CD14-positive monocyte (primary cell): ENCODE data around the gene DHRS3. TPM values are rescaled to one million over a fixed set of nuclear protein-coding genes. Genes with fewer than 3 reads are reported as not detected.
A peak's percentile ranks its signal among the peaks of the same experiment; 100 is the strongest.

Experiments
- DNase-seq, 3 donors: peaks; one replicate each; pipeline ENCODE4 v3.0.0-alpha.2; 2011 to 2022
- H2AFZ ChIP-seq: 2 replicates; pipeline ENCODE4 v1.6.0; 2012; ENCODE audit warnings: mild to moderate bottlenecking, low read depth, low read length, inconsistent platforms; ENCODE audit not compliant: insufficient read depth, poor library complexity, severe bottlenecking
- H3K27ac ChIP-seq, 2 donors: 1 replicate in 1 of 2; 2 replicates in 1 of 2; pipeline ENCODE4 v1.5.1; 2012 to 2013; ENCODE audit warnings: low read length in 2 of 2, control low read depth in 1 of 2, inconsistent platforms in 1 of 2, low read depth in 1 of 2, mild to moderate bottlenecking in 1 of 2
- H3K27me3 ChIP-seq, 2 donors: one replicate each; pipeline versions ENCODE4 v1.6.0 to v1.6.1; 2011 to 2013; ENCODE audit warnings: low read length in 2 of 2; ENCODE audit not compliant: control insufficient read depth in 2 of 2, insufficient read depth in 2 of 2
- H3K36me3 ChIP-seq, 2 donors: replicated peaks in 1 of 2; 1 replicate in 1 of 2; 2 replicates in 1 of 2; pipeline versions ENCODE4 v1.5.1 to v1.6.1; 2012 to 2013; ENCODE audit warnings: low read length in 2 of 2, control low read depth in 1 of 2, inconsistent platforms in 1 of 2, mild to moderate bottlenecking in 1 of 2; ENCODE audit not compliant: insufficient read depth in 2 of 2, control insufficient read depth in 1 of 2
- H3K4me1 ChIP-seq, 2 donors: 1 replicate in 1 of 2; 2 replicates in 1 of 2; pipeline versions ENCODE4 v1.5.1 to v1.6.1; 2012 to 2013; ENCODE audit warnings: low read length in 2 of 2, control low read depth in 1 of 2, inconsistent platforms in 1 of 2, mild to moderate bottlenecking in 1 of 2, moderate library complexity in 1 of 2; ENCODE audit not compliant: insufficient read depth in 2 of 2, control insufficient read depth in 1 of 2
- H3K4me2 ChIP-seq: replicated peaks from 2 replicates; pipeline ENCODE3; 2012; ENCODE audit warnings: low read length, moderate library complexity, mild to moderate bottlenecking; ENCODE audit not compliant: poor library complexity, severe bottlenecking; ENCODE audit errors: extremely low read depth
- H3K4me3 ChIP-seq, 3 experiments: fragments of 200-600 bp in 1 of 3; sonication (generic) in 1 of 3; replicated peaks in 1 of 3; 1 replicate in 2 of 3; 2 replicates in 1 of 3; pipeline ENCODE4 v1.5.1; 2011 to 2013; ENCODE audit warnings: low read length in 3 of 3, mild to moderate bottlenecking in 3 of 3, control low read depth in 2 of 3, low read depth in 2 of 3, inconsistent platforms in 1 of 3, moderate library complexity in 1 of 3
- H3K79me2 ChIP-seq: 2 replicates; pipeline ENCODE4 v1.6.0; 2012; ENCODE audit warnings: mild to moderate bottlenecking, control low read depth, inconsistent platforms, low read length, moderate library complexity; ENCODE audit not compliant: insufficient read depth
- H3K9ac ChIP-seq: 2 replicates; pipeline ENCODE4 v1.6.0; 2017; ENCODE audit warnings: low read length, mild to moderate bottlenecking; ENCODE audit not compliant: insufficient read depth, poor library complexity, severe bottlenecking
- H3K9me3 ChIP-seq, 2 donors: replicated peaks in 1 of 2; 1 replicate in 1 of 2; 2 replicates in 1 of 2; pipeline versions ENCODE4 v1.5.1 to v1.6.1; 2012 to 2013; ENCODE audit warnings: low read length in 2 of 2, control low read depth in 1 of 2; ENCODE audit not compliant: control insufficient read depth in 1 of 2, insufficient read depth in 1 of 2
- H4K20me1 ChIP-seq: 2 replicates; pipeline ENCODE4 v1.6.0; 2012; ENCODE audit warnings: mild to moderate bottlenecking, low read length, control low read depth, moderate library complexity; ENCODE audit not compliant: insufficient read depth
- H3K27ac Mint-ChIP-seq, 7 donors: one replicate each; pipeline ENCODE4 v1.8.0; 2020; ENCODE audit warnings: mild to moderate bottlenecking in 7 of 7, mixed read lengths in 7 of 7, moderate library complexity in 6 of 7, inconsistent platforms in 2 of 7
- H3K27me3 Mint-ChIP-seq, 3 donors: one replicate each; pipeline ENCODE4 v1.8.0; 2021 to 2022; ENCODE audit warnings: low read depth in 3 of 3, mild to moderate bottlenecking in 3 of 3, mixed read lengths in 3 of 3, moderate library complexity in 3 of 3, inconsistent platforms in 1 of 3
- H3K36me3 Mint-ChIP-seq, 2 donors: one replicate each; pipeline ENCODE4 v1.8.0; 2020; ENCODE audit warnings: mixed read lengths in 2 of 2, inconsistent platforms in 1 of 2, mild to moderate bottlenecking in 1 of 2
- H3K4me1 Mint-ChIP-seq: one replicate; pipeline ENCODE4 v1.8.0; 2020; ENCODE audit warnings: mild to moderate bottlenecking, mixed read lengths
- H3K4me3 Mint-ChIP-seq, 2 donors: one replicate each; pipeline ENCODE4 v1.8.0; 2020; ENCODE audit warnings: mild to moderate bottlenecking in 2 of 2, mixed read lengths in 2 of 2, moderate library complexity in 1 of 2
- H3K9me3 Mint-ChIP-seq, 7 donors: one replicate each; pipeline ENCODE4 v1.8.0; 2020 to 2022; ENCODE audit warnings: mixed read lengths in 7 of 7, mild to moderate bottlenecking in 6 of 7, moderate library complexity in 6 of 7, inconsistent platforms in 2 of 7
- WGBS: methylation state at CpG from one replicate; pipeline ENCODE4 v1.1.5; 2013; ENCODE audit warnings: missing lambda C conversion rate; ENCODE audit not compliant: insufficient coverage; 5-methylcytosine and 5-hydroxymethylcytosine counted together
- intact Hi-C, 2 donors: fragments of 100-400 bp; cut with micrococcal nuclease; formaldehyde crosslinking; loops; one replicate each; pipeline versions ENCODE4 v1.15.0 to v1.15.1; 2023
- polyA plus RNA-seq, 3 donors: library from polyadenylated mRNA; depleted of rRNA in 1 of 3; unstranded in 2 of 3; stranded (reverse) in 1 of 3; fragments of 300-500 nt in 2 of 3; fragments of >200 nt in 1 of 3; fragmentation: Illumina TruSeq in 2 of 3; gene quantifications; 1 replicate in 2 of 3; 2 replicates in 1 of 3; pipeline ENCODE4 v1.2.3, GENCODE V29; 2012 to 2021
- TF ChIP-seq, protein P1 (sequence below): fragments of 200-600 bp; IDR thresholded peaks from one replicate; pipeline ENCODE4 v1.8.0; 2022; ENCODE audit warnings: antibody characterized with exemption, mild to moderate bottlenecking

Gene DHRS3
- polyA plus RNA-seq, 3 donors, result 0.23 to 0.59 (median 0.29) TPM

DNA sequence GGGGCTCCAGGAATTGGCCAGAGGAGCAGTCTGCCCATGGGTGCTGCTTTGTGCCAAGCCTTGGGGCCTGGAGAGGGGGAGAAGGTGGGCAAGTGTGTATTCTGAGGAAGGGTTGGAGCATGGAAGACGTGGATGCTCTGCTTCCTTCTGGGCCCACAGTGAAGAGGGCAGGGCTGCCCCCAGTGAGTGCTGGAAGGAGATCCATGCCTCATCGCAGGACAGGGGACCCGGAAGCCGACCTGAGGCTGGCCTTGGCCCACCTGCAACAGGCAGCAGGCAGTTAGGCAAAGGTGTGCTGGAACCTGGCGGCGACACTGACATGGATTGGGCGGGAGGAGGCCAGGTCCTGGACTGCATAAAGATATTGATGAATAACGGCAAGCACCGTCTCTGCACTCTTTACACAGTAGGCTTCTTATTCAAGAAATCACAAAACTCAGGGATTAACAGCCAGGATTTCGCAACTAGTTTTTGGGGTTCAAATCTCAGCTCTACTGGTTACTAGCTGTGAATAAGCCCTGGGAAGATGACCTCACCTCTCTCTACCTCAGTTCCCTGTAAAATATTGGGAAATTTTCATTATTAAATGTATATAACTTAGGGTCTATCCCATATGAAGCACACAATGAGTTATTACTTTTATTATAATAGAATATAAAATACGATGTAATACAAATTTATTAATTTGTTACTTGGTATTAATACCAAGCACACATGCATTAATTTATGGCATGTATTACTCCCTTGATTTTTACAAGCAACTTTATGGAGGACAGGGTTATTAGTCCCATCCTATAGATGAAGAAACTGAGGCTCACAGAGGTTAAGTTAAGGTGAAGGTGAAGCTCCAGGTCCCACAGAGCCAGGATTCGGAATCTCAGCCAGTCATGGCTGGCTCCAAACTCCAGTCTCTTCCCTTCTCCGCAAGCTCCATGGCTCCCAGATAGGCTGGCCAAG is 62.3 kb downstream of the DHRS3 start:
- Histone ChIP-seq H4K20me1 (no peaks in the 10 kb centered on the region), H3K9me3 (no peaks in the 10 kb centered on the region), H3K27ac (no peak overlapping the region), H2AFZ (no peak overlapping the region), H3K36me3 (no peaks in the 10 kb centered on the region), H3K79me2 (no peaks in the 10 kb centered on the region), H3K9ac (no peak overlapping the region), H3K4me2 (no peak overlapping the region), H3K4me3 (no peak overlapping the region), H3K27me3 (no peaks in the 10 kb centered on the region), H3K4me1 (no peaks in the 10 kb centered on the region)
- no peaks in the 10 kb centered on the region for H3K36me3 Mint-ChIP-seq
- DNase-seq, result no peak
- TF ChIP-seq, protein P1, sequence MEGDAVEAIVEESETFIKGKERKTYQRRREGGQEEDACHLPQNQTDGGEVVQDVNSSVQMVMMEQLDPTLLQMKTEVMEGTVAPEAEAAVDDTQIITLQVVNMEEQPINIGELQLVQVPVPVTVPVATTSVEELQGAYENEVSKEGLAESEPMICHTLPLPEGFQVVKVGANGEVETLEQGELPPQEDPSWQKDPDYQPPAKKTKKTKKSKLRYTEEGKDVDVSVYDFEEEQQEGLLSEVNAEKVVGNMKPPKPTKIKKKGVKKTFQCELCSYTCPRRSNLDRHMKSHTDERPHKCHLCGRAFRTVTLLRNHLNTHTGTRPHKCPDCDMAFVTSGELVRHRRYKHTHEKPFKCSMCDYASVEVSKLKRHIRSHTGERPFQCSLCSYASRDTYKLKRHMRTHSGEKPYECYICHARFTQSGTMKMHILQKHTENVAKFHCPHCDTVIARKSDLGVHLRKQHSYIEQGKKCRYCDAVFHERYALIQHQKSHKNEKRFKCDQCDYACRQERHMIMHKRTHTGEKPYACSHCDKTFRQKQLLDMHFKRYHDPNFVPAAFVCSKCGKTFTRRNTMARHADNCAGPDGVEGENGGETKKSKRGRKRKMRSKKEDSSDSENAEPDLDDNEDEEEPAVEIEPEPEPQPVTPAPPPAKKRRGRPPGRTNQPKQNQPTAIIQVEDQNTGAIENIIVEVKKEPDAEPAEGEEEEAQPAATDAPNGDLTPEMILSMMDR, result no peak
- no peak overlapping the region for H3K27ac Mint-ChIP-seq
- peaks cover 5% of the 10 kb centered on the region for H3K4me1 Mint-ChIP-seq
- WGBS, result 95% methylated on average over 8 of the region's 13 CpGs
- H3K9me3 Mint-ChIP-seq, result peaks cover 0 to 3% (median 0%) of the 10 kb centered on the region in 7 donors
- no peak overlapping the region for H3K4me3 Mint-ChIP-seq
- peaks cover 1 to 6% (median 5%) of the 10 kb centered on the region in 3 donors for H3K27me3 Mint-ChIP-seq
- intact Hi-C loops, result no loop called here

GRCh38 chr1:12554521-12555305 is 63.3 kb downstream of the DHRS3 start:
- TF ChIP-seq, protein P1, result no peak
- Histone ChIP-seq H3K4me1 (no peaks in the 10 kb centered on the region), H3K4me3 (no peak overlapping the region), H4K20me1 (no peaks in the 10 kb centered on the region), H3K79me2 (no peaks in the 10 kb centered on the region), H3K27ac (no peak overlapping the region), H3K27me3 (no peaks in the 10 kb centered on the region), H3K9ac (no peak overlapping the region), H3K36me3 (no peaks in the 10 kb centered on the region), H3K4me2 (no peak overlapping the region), H3K9me3 (no peaks in the 10 kb centered on the region), H2AFZ (no peak overlapping the region)
- H3K4me3 Mint-ChIP-seq, result no peak overlapping the region
- WGBS, result 90% methylated on average over 17 of the region's 18 CpGs
- no peaks in the 10 kb centered on the region for H3K36me3 Mint-ChIP-seq
- H3K27ac Mint-ChIP-seq, result peak overlapping the region in 2 of 7 donors; percentile 22 to 42
- peaks cover 0 to 3% (median 0%) of the 10 kb centered on the region in 7 donors for H3K9me3 Mint-ChIP-seq
- H3K27me3 Mint-ChIP-seq, result peaks cover 0 to 6% (median 5%) of the 10 kb centered on the region in 3 donors
- intact Hi-C loops, result no loop called here
- DNase-seq, result no peak
- H3K4me1 Mint-ChIP-seq, result peaks cover 5% of the 10 kb centered on the region
